HEK293T (cell line): ENCODE measurements around the gene FASTKD1.

Source experiments
- CTBP1 ChIP-seq: fragments of 450-650 bp; IDR thresholded peaks from 2 replicates; pipeline ENCODE4 v1.6.1; 2016; ENCODE audit warnings: borderline replicate concordance
- ELF4 ChIP-seq: fragments of 450-650 bp; IDR thresholded peaks from 2 replicates; pipeline ENCODE4 v1.6.1; 2017; ENCODE audit warnings: antibody characterized with exemption
- FOXM1 ChIP-seq: fragments of 450-650 bp; IDR thresholded peaks from 2 replicates; pipeline ENCODE4 v1.6.1; 2017; ENCODE audit warnings: mild to moderate bottlenecking, borderline replicate concordance
- SP1 ChIP-seq: fragments of 450-650 bp; IDR thresholded peaks from 2 replicates; pipeline ENCODE4 v1.6.1; 2017
- TARDBP ChIP-seq: fragments of 450-650 bp; IDR thresholded peaks from 2 replicates; pipeline ENCODE4 v1.6.1; 2016

DNA sequence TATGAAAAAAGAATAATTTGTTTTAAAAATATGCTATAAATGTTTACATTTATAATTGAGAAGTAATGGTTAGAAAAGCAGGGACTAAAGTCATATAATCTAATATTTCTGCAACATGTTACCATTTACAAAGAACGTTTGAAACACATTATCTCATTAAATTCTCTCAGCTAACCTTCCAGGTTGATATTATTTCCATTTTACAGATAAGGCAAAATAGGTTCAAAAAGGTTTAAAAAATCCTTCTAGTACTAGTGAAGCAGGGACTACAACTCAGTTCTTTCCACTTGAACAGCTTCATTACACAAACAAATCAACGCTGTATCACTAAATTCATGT, 875 bp downstream of the FASTKD1 start:
- TF ChIP-seq FOXM1 = no peak
- TF ChIP-seq TARDBP = no peak
- TF ChIP-seq ELF4 = no peak
- TF ChIP-seq CTBP1 = no peak
- no peak for TF ChIP-seq SP1
